ENCODE data around the gene CHRNB1. TPM values are rescaled to one million over a fixed set of nuclear protein-coding genes. Genes with fewer than 3 reads are reported as not detected.
"Not testable (repeated sequence)": the region's sequence is repeated elsewhere in the genome, so short reads cannot be mapped to it uniquely, and the experiment has no call there.

The CHRNB1 gene
- total and polyA plus RNA-seq, 5 donors: 11.4 to 16.1 (median 13.2) TPM

GRCh38 chr17:7470457-7470973 lies 25.7 kb downstream of the CHRNB1 start:
- DNase-seq; ATAC-seq; H3K9me3 ChIP-seq (ENCODE audit: control insufficient read depth, low read length); H3K4me3 ChIP-seq (ENCODE audit: low read length); intact Hi-C loops (cut with DNase I); H3K27me3 ChIP-seq (ENCODE audit: control insufficient read depth, insufficient read depth): not testable (repeated sequence)
- 66% methylated on average over 8 of the region's 8 CpGs for WGBS
- Histone ChIP-seq H3K27ac (ENCODE audit: low read length) (peak overlapping the region; percentile 30), H3K4me1 (ENCODE audit: control insufficient read depth, insufficient read depth, low read length) (peaks cover 15% of the 10 kb centered on the region)

GRCh38 chr17:7471729-7472128 lies 26.9 kb downstream of the CHRNB1 start:
- Histone ChIP-seq H3K27ac (ENCODE audit: low read length) (peak overlapping the region; percentile 8), H3K9me3 (ENCODE audit: control insufficient read depth, low read length) (no peaks in the 10 kb centered on the region), H3K4me3 (ENCODE audit: low read length) (no peak overlapping the region), H3K4me1 (ENCODE audit: control insufficient read depth, insufficient read depth, low read length) (peaks cover 20% of the 10 kb centered on the region), H3K27me3 (ENCODE audit: control insufficient read depth, insufficient read depth) (no peaks in the 10 kb centered on the region)
- intact Hi-C loops (cut with DNase I): no loop called here
- no peak for ATAC-seq
- 72% methylated on average over 2 of the region's 2 CpGs for WGBS
- DNase-seq: no peak

GRCh38 chr17:7474767-7475166 lies 29.9 kb downstream of the CHRNB1 start:
- not testable (repeated sequence) for H3K27me3 ChIP-seq (ENCODE audit: control insufficient read depth, insufficient read depth); H3K4me3 ChIP-seq (ENCODE audit: low read length); ATAC-seq; H3K9me3 ChIP-seq (ENCODE audit: control insufficient read depth, low read length); DNase-seq
- Histone ChIP-seq H3K27ac (ENCODE audit: low read length) (peak overlapping the region; percentile 18), H3K4me1 (ENCODE audit: control insufficient read depth, insufficient read depth, low read length) (peaks cover 25% of the 10 kb centered on the region)
- 89% methylated on average over 8 of the region's 8 CpGs for WGBS
- intact Hi-C loops (cut with DNase I): loop anchor here in 2 of 4 donors (5.0 kb wide), 1 partner anchor 37 kb away; the partner anchor contains the start of genes FGF11 (in 2 of the 2) and TMEM102 (in 2 of the 2)

GRCh38 chr17:7475764-7476422 lies 31.0 kb downstream of the CHRNB1 start:
- H3K9me3 ChIP-seq (ENCODE audit: control insufficient read depth, low read length): no peaks in the 10 kb centered on the region
- WGBS: 45% methylated on average over 15 of the region's 15 CpGs
- DNase-seq: peak; percentile 70 to 82 (median 79)
- intact Hi-C loops (cut with DNase I): loop anchor here in 2 of 4 donors (5.0 kb wide), 1 partner anchor 39 kb away; the partner anchor contains the start of genes FGF11 (in 2 of the 2) and TMEM102 (in 2 of the 2)
- peak overlapping the region; percentile 73 for H3K27ac ChIP-seq (ENCODE audit: low read length)
- ATAC-seq: peak; percentile 45 to 57
- no peaks in the 10 kb centered on the region for H3K27me3 ChIP-seq (ENCODE audit: control insufficient read depth, insufficient read depth)
- peaks cover 22% of the 10 kb centered on the region for H3K4me1 ChIP-seq (ENCODE audit: control insufficient read depth, insufficient read depth, low read length)
- H3K4me3 ChIP-seq (ENCODE audit: low read length): no peak overlapping the region

- DNase-seq: peak; percentile 1 to 10 (median 2)
- H3K27ac ChIP-seq (ENCODE audit: low read length): peak overlapping the region; percentile 73
These were observed 31.6 kb downstream of the CHRNB1 start for GRCh38 chr17:7476494-7476893.

GRCh38 chr17:7476951-7477350 lies 32.1 kb downstream of the CHRNB1 start:
- H3K4me1 ChIP-seq (ENCODE audit: control insufficient read depth, insufficient read depth, low read length): peaks cover 18% of the 10 kb centered on the region
- ATAC-seq (no peak), DNase-seq (peak in 2 of 3 donors; percentile 6 to 35)
- H3K4me3 ChIP-seq (ENCODE audit: low read length): no peak overlapping the region
- H3K27me3 ChIP-seq (ENCODE audit: control insufficient read depth, insufficient read depth): no peaks in the 10 kb centered on the region
- intact Hi-C loops (cut with DNase I): loop anchor here in 2 of 4 donors (5.0 kb wide), 1 partner anchor 40 kb away; the partner anchor contains the start of genes FGF11 (in 2 of the 2) and TMEM102 (in 2 of the 2)
- H3K27ac ChIP-seq (ENCODE audit: low read length): peak overlapping the region; percentile 73
- 75% methylated on average over 5 of the region's 5 CpGs for WGBS
- no peaks in the 10 kb centered on the region for H3K9me3 ChIP-seq (ENCODE audit: control insufficient read depth, low read length)

More at GRCh38 chr17:7476494-7476893, 31.6 kb downstream of the CHRNB1 start:
- intact Hi-C loops (cut with DNase I): loop anchor here in 2 of 4 donors (5.0 kb wide), 1 partner anchor 39 kb away; the partner anchor contains the start of genes FGF11 (in 2 of the 2) and TMEM102 (in 2 of the 2)
- H3K4me3 ChIP-seq (ENCODE audit: low read length): no peak overlapping the region
- 34% methylated on average over 3 of the region's 3 CpGs for WGBS
- peaks cover 21% of the 10 kb centered on the region for H3K4me1 ChIP-seq (ENCODE audit: control insufficient read depth, insufficient read depth, low read length)
- ATAC-seq: no peak
- no peaks in the 10 kb centered on the region for H3K9me3 ChIP-seq (ENCODE audit: control insufficient read depth, low read length)
- H3K27me3 ChIP-seq (ENCODE audit: control insufficient read depth, insufficient read depth): no peaks in the 10 kb centered on the region

GRCh38 chr17:7477392-7478275 lies 32.8 kb downstream of the CHRNB1 start:
- Histone ChIP-seq H3K9me3 (ENCODE audit: control insufficient read depth, low read length) (no peaks in the 10 kb centered on the region), H3K4me1 (ENCODE audit: control insufficient read depth, insufficient read depth, low read length) (peaks cover 18% of the 10 kb centered on the region), H3K27ac (ENCODE audit: low read length) (peak overlapping the region; percentile 86), H3K27me3 (ENCODE audit: control insufficient read depth, insufficient read depth) (no peaks in the 10 kb centered on the region), H3K4me3 (ENCODE audit: low read length) (peak overlapping the region; percentile 98)
- WGBS: 13% methylated on average over 26 of the region's 26 CpGs
- DNase-seq (peak; percentile 55 to 85 (median 81)), ATAC-seq (peak; percentile 19 to 38)
- intact Hi-C loops (cut with DNase I): loop anchor here in 2 of 4 donors (5.0 kb wide), 1 partner anchor 40 kb away; the partner anchor contains the start of genes FGF11 (in 2 of the 2) and TMEM102 (in 2 of the 2)

- Histone ChIP-seq H3K4me3 (ENCODE audit: low read length) (peak overlapping the region; percentile 98), H3K4me1 (ENCODE audit: control insufficient read depth, insufficient read depth, low read length) (peaks cover 18% of the 10 kb centered on the region), H3K27ac (ENCODE audit: low read length) (peak overlapping the region; percentile 86), H3K27me3 (ENCODE audit: control insufficient read depth, insufficient read depth) (no peaks in the 10 kb centered on the region), H3K9me3 (ENCODE audit: control insufficient read depth, low read length) (no peaks in the 10 kb centered on the region)
- ATAC-seq (peak; percentile 10 to 35), DNase-seq (peak; percentile 61 to 91 (median 87))
- WGBS: 11% methylated on average over 40 of the region's 40 CpGs
- intact Hi-C loops (cut with DNase I): loop anchor here in 2 of 4 donors (5.0 kb wide), 1 partner anchor 41 kb away; the partner anchor contains the start of genes FGF11 (in 2 of the 2) and TMEM102 (in 2 of the 2)
These were observed 33.7 kb downstream of the CHRNB1 start for GRCh38 chr17:7478276-7479212.

GRCh38 chr17:7479213-7480088 lies 34.6 kb downstream of the CHRNB1 start, which contains the start of gene ZBTB4:
TSS of gene ZBTB4 (minus strand) at chr17:7479631. CDS start at chr17:7466801, 12,830 bp downstream.
- ATAC-seq (peak in 1 of 2 donors; percentile 1), DNase-seq (peak; percentile 66 to 89 (median 89))
- WGBS: under 1% methylated on average over 92 of the region's 92 CpGs
- Histone ChIP-seq H3K4me3 (ENCODE audit: low read length) (peak within 1 kb of the TSS; percentile 98), H3K27me3 (ENCODE audit: control insufficient read depth, insufficient read depth) (no peaks in the 10 kb centered on the region), H3K4me1 (ENCODE audit: control insufficient read depth, insufficient read depth, low read length) (peaks cover 15% of the 10 kb centered on the region), H3K9me3 (ENCODE audit: control insufficient read depth, low read length) (no peaks in the 10 kb centered on the region), H3K27ac (ENCODE audit: low read length) (peak within 1 kb of the TSS; percentile 93)
- intact Hi-C loops (cut with DNase I): loop anchor here in 3 of 4 donors (5.0 kb wide), 2 partner anchors 42 to 132 kb away; partner anchors contain the start of genes FGF11 (in 2 of the 3) and TMEM102 (in 2 of the 3)
